Activated B cell treated with CpG ODN at 0.5 μM for 24 hours (primary cell): Measurements from ENCODE around the gene HK2. TPM values are rescaled to one million over a fixed set of nuclear protein-coding genes. Genes with fewer than 3 reads are reported as not detected.
A peak's percentile ranks its signal among the peaks of the same experiment; 100 is the strongest.

Experiments used
- ATAC-seq: fragments of 200-7000 bp; cut with Tn5 transposase; one replicate; pipeline ENCODE4 v1.10.0; 2021; ENCODE audit warnings: low read depth, mild to moderate bottlenecking, moderate library complexity
- CTCF ChIA-PET: fragments of 350-600 bp; sonication (Branson Sonifier 250); formaldehyde crosslinking; loops from one replicate; lab custom pipeline; 2021; ENCODE audit warnings: antibody characterized with exemption; lab: Charles Lee
- POLR2A ChIA-PET: fragments of 350-600 bp; sonication (Branson Sonifier 250); formaldehyde crosslinking; loops from one replicate; lab custom pipeline; 2021; ENCODE audit warnings: antibody characterized with exemption; lab: Charles Lee
- DNase-seq: peaks from one replicate; pipeline ENCODE4 v3.0.0; 2022
- H3K27ac Mint-ChIP-seq: one replicate; pipeline ENCODE4 v1.8.0; 2020; ENCODE audit warnings: mixed read lengths
- H3K27me3 Mint-ChIP-seq: one replicate; pipeline ENCODE4 v1.8.0; 2021; ENCODE audit warnings: mixed read lengths
- H3K36me3 Mint-ChIP-seq: one replicate; pipeline ENCODE4 v1.8.0; 2021; ENCODE audit warnings: low read depth, mixed read lengths
- H3K4me1 Mint-ChIP-seq: one replicate; pipeline ENCODE4 v1.8.0; 2021; ENCODE audit warnings: mixed read lengths
- H3K4me3 Mint-ChIP-seq: one replicate; pipeline ENCODE4 v1.8.0; 2020; ENCODE audit warnings: mild to moderate bottlenecking, mixed read lengths
- H3K9me3 Mint-ChIP-seq: one replicate; pipeline ENCODE4 v1.8.0; 2020; ENCODE audit warnings: mixed read lengths
- intact Hi-C: fragments of 100-400 bp; cut with micrococcal nuclease; formaldehyde crosslinking; loops from one replicate; pipeline ENCODE4 v1.15.1; 2024
- total RNA-seq: library from RNA; stranded (reverse); gene quantifications from 2 replicates; pipeline ENCODE4 v1.2.3, GENCODE V29; 2022
- TF ChIP-seq, protein P1 (sequence below): fragments of 200-600 bp; IDR thresholded peaks from one replicate; pipeline ENCODE4 v1.8.0; 2022; ENCODE audit warnings: antibody characterized with exemption, mild to moderate bottlenecking

The HK2 gene
- total RNA-seq, 1 donor from 2014 or later, result 15.3 TPM

DNA sequence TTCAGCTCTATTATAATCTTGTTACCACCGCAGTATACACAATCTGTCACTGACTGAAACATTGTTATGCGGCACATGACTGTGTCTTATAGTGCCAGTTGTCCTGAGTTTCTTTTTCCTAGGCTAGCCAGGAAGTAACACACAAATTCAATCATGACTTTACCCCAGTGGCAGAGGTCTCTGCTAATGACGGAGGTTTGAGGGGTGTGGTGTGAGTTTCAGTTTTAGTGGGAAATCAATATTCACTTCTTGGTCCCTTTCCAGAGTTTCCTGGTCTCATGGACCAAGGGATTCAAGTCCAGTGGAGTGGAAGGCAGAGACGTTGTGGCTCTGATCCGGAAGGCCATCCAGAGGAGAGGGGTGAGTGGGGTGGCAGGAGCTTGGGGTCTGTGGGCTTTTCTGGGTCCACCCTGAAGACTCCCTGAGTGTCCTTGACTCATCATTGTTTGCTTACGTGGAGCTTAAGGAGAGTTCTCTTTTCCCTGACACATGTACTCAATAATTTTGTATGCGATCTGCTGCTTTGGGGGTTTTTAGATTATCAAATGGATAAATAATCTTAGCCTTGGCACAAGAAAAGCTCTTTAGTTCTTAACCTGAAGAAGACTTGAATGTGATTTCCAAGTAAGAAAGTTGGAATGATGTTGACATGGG, 39.2 kb downstream of the HK2 start:
- H3K36me3 Mint-ChIP-seq, result peaks cover 61% of the 10 kb centered on the region
- no peaks in the 10 kb centered on the region for H3K27me3 Mint-ChIP-seq
- no peak overlapping the region for H3K27ac Mint-ChIP-seq
- no peaks in the 10 kb centered on the region for H3K9me3 Mint-ChIP-seq
- peaks cover 9% of the 10 kb centered on the region for H3K4me1 Mint-ChIP-seq
- intact Hi-C loops, result loop anchor here (5.0 kb wide), 1 partner anchor 271 kb away; no protein-coding TSS in a partner anchor
- no peak overlapping the region for H3K4me3 Mint-ChIP-seq
- TF ChIP-seq, protein P1, sequence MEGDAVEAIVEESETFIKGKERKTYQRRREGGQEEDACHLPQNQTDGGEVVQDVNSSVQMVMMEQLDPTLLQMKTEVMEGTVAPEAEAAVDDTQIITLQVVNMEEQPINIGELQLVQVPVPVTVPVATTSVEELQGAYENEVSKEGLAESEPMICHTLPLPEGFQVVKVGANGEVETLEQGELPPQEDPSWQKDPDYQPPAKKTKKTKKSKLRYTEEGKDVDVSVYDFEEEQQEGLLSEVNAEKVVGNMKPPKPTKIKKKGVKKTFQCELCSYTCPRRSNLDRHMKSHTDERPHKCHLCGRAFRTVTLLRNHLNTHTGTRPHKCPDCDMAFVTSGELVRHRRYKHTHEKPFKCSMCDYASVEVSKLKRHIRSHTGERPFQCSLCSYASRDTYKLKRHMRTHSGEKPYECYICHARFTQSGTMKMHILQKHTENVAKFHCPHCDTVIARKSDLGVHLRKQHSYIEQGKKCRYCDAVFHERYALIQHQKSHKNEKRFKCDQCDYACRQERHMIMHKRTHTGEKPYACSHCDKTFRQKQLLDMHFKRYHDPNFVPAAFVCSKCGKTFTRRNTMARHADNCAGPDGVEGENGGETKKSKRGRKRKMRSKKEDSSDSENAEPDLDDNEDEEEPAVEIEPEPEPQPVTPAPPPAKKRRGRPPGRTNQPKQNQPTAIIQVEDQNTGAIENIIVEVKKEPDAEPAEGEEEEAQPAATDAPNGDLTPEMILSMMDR, result no peak
- ChIA-PET CTCF (interaction anchor here (1.7 to 8.8 kb wide), 3 partner anchors 36 to 182 kb away, joined by 6 to 158 read pairs (median 34); no protein-coding TSS in a partner anchor), POLR2A (interaction anchor here (0.6 to 0.8 kb wide), 2 partner anchors 33 to 38 kb away, joined by 5 to 7 read pairs; no protein-coding TSS in a partner anchor)
- DNase-seq (no peak), ATAC-seq (no peak)

DNA sequence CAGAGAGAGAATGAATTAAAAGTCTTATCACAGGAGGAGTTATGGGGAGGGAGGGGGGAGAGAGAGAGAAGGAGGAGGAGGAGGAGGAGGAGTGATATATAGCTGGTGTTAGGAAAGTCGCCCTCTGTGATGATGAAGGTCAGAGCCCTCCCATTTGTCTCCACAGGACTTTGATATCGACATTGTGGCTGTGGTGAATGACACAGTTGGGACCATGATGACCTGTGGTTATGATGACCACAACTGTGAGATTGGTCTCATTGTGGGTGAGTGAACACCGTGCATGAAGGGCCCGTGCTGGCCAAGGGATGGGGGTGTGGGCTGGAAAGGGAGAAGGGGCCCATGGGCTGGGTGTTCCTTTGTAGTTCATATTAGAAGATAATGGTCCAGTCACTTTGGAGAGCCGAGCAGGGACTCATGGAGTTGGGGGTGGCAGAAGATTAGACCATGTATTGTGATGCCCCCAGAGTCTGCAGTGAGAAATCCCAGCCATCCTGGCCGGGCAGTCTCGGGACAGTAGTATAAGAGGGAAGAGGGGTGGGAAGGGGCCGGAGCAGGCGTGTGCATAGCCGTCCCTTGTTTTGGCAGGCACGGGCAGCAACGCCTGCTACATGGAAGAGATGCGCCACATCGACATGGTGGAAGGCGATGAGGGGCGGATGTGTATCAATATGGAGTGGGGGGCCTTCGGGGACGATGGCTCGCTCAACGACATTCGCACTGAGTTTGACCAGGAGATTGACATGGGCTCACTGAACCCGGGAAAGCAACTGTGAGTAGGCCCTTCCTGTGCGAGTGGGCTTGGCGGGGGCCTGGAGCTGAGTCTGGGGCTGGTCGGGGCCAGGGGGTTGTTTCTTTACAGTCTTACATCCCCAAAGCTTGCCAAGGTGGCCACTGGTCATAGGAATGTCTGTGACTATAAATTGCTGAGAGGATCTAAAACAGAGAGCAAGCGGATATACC, 40.0 kb downstream of the HK2 start:
- POLR2A ChIA-PET, result interaction anchor here (0.6 to 0.8 kb wide), 2 partner anchors 34 to 39 kb away, joined by 5 to 7 read pairs; no protein-coding TSS in a partner anchor
- DNase-seq (no peak), ATAC-seq (no peak)
- Mint-ChIP-seq H3K4me1 (peaks cover 8% of the 10 kb centered on the region), H3K27ac (no peak overlapping the region), H3K9me3 (no peaks in the 10 kb centered on the region), H3K36me3 (peaks cover 62% of the 10 kb centered on the region), H3K27me3 (no peaks in the 10 kb centered on the region), H3K4me3 (no peak overlapping the region)
- CTCF ChIA-PET, result interaction anchor here (0.9 to 8.8 kb wide), 5 partner anchors 32 to 183 kb away, joined by 3 to 158 read pairs (median 34); partner anchors contain the start of gene HK2
- TF ChIP-seq, protein P1, result no peak
- intact Hi-C loops, result loop anchor here (5.0 kb wide), 1 partner anchor 272 kb away; no protein-coding TSS in a partner anchor

DNA sequence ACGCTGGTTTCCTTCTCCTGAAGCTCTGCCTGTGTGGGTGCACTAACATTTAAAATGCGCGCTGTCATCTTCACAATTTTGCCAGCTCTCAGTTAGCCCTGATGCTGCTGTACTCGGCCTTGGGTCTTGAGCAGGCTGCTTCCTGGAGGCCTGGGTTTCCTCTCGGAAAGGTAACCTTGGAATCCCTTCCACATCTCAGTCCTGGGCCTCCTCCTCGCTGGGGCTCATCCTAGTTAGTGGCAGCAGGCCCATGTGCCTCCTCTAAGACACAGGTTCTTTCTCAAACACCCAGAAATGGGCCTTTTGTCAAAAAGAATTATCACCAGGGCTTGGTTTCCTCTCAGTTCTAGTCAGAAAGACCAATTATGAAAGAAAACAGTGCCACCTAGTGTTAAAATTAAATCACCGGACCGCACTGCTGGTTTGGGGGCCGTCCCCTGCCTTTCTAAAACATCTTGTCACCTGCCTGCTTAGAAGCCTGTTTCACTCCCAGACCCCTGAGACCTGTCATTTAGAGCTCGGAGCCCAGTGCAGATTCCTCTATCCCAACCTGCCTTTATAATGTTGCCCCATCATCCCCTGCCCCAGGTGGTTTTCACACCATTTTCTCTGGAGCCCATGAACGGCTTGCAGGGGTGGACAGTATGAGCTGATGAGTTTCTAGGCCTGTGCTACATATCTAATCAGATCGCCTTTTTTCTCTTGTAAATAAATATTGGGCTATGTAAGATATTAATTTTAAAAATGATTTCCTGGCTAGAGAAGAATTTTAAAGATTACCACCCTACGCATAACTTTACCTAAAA, 42.4 kb downstream of the HK2 start:
- Mint-ChIP-seq H3K4me3 (no peak overlapping the region), H3K4me1 (no peaks in the 10 kb centered on the region), H3K27me3 (no peaks in the 10 kb centered on the region), H3K36me3 (peaks cover 74% of the 10 kb centered on the region), H3K27ac (no peak overlapping the region), H3K9me3 (no peaks in the 10 kb centered on the region)
- intact Hi-C loops, result loop anchor here (1.0 kb wide), 4 partner anchors 40 to 393 kb away; partner anchors contain the start of gene TTC31
- POLR2A ChIA-PET, result interaction anchor here (1.0 kb wide), 1 partner anchor 27 kb away, joined by 3 read pairs; no protein-coding TSS in a partner anchor
- peak; percentile 24 for DNase-seq
- peak; percentile 69 for ATAC-seq
- CTCF ChIA-PET, result interaction anchor here (0.6 to 8.8 kb wide), 14 partner anchors 11 to 289 kb away, joined by 3 to 158 read pairs (median 4); partner anchors contain the start of gene HK2
- TF ChIP-seq, protein P1, result peak; percentile 41

DNA sequence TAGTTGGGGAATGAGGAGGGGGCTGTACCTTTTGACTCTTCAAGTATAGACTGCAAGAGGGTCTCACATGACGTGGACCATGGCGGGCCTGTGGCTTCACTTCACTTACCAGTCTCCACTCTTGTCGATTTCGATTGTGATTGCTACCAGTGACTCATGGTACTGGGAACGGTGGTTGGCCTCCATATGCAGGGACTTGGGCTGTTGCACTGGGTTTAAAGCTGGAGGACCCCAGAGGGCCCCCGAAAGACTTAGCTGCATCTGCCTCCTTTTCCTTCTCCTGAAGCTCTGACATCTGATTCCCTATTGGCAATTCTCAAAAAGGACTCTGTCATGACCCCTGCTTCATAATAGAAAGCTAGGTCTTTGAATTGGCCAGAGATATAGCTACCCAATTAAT, 43.4 kb downstream of the HK2 start:
- no peak overlapping the region for H3K27ac Mint-ChIP-seq
- H3K4me3 Mint-ChIP-seq, result no peak overlapping the region
- no peaks in the 10 kb centered on the region for H3K4me1 Mint-ChIP-seq
- H3K27me3 Mint-ChIP-seq, result no peaks in the 10 kb centered on the region
- TF ChIP-seq, protein P1, result no peak
- ATAC-seq, result no peak
- ChIA-PET CTCF (interaction anchor here (1.0 to 8.8 kb wide), 8 partner anchors 33 to 289 kb away, joined by 3 to 158 read pairs (median 4); partner anchors contain the start of gene HK2), POLR2A (no interaction called here)
- peaks cover 85% of the 10 kb centered on the region for H3K36me3 Mint-ChIP-seq
- DNase-seq, result no peak
- intact Hi-C loops, result no loop called here
- H3K9me3 Mint-ChIP-seq, result no peaks in the 10 kb centered on the region
